ENCODE data around the gene EGFR.
A peak's percentile ranks its signal among the peaks of the same experiment; 100 is the strongest.

Gene EGFR

DNA sequence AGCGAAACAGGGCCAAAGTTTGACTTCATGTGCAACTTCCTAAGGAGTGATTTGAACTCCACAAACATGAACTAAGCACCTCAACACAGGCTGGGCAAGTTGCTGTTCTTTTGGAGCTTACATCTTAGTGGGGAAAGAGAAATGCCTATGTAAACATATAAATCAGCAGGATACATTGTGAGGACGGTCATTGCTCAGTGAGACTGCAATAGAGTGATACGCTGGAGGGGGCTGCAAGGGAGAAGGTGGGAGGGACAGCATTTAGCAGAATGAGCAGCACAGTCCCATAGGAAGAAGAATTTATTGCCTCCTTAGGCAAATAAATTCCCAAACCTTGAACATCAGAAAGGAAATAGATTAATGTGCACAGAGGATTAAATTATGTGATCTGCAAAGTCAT is 90.0 kb downstream of the EGFR start:
- no peak for DNase-seq (ENCODE audit: low read depth)
- TF ChIP-seq, protein P1, sequence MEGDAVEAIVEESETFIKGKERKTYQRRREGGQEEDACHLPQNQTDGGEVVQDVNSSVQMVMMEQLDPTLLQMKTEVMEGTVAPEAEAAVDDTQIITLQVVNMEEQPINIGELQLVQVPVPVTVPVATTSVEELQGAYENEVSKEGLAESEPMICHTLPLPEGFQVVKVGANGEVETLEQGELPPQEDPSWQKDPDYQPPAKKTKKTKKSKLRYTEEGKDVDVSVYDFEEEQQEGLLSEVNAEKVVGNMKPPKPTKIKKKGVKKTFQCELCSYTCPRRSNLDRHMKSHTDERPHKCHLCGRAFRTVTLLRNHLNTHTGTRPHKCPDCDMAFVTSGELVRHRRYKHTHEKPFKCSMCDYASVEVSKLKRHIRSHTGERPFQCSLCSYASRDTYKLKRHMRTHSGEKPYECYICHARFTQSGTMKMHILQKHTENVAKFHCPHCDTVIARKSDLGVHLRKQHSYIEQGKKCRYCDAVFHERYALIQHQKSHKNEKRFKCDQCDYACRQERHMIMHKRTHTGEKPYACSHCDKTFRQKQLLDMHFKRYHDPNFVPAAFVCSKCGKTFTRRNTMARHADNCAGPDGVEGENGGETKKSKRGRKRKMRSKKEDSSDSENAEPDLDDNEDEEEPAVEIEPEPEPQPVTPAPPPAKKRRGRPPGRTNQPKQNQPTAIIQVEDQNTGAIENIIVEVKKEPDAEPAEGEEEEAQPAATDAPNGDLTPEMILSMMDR (conservative IDR thresholded peaks at IDR 0.05; ENCODE audit: control insufficient read depth, insufficient read depth, low read depth, low read length): no peak
- no peak overlapping the region for H3K4me3 ChIP-seq (ENCODE audit: control insufficient read depth, low read depth, low read length)

DNA sequence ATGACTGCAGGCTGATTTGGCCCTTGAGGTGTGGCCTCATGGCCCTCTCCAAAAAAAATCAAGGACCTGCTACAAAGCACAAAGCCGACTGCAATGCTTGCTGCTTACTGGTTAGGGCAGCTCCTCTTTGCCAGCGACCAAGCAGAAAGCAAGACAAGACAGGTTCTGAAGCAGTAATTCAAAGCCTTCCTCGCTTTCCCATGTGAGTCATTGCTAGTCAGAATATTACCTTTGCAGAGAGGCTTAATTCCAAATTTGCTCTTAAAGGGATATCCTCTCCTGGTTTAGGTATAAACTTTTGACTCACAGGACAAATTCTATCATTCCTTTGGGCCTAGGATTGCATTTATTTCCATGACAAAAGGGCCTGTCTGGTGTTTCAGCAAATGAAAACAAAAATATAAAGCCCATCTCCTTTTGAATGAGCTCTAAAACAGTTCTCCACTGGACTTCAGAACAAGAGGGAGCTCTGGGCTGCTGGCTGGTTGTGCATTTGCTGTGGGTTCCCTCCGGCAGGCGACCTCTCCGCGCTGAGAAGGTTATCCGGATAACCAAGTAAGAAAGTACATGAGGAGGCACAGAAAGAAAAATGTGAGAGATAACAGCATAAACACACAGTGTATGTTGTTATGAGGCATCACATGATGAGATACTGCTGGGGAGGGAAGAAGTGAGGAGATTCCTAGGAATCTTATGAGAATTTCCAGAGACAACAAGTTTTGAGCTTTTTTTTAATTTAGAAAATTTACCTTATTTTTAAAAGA is 90.8 kb downstream of the EGFR start:
- H3K4me3 ChIP-seq (ENCODE audit: control insufficient read depth, low read depth, low read length): no peak overlapping the region

DNA sequence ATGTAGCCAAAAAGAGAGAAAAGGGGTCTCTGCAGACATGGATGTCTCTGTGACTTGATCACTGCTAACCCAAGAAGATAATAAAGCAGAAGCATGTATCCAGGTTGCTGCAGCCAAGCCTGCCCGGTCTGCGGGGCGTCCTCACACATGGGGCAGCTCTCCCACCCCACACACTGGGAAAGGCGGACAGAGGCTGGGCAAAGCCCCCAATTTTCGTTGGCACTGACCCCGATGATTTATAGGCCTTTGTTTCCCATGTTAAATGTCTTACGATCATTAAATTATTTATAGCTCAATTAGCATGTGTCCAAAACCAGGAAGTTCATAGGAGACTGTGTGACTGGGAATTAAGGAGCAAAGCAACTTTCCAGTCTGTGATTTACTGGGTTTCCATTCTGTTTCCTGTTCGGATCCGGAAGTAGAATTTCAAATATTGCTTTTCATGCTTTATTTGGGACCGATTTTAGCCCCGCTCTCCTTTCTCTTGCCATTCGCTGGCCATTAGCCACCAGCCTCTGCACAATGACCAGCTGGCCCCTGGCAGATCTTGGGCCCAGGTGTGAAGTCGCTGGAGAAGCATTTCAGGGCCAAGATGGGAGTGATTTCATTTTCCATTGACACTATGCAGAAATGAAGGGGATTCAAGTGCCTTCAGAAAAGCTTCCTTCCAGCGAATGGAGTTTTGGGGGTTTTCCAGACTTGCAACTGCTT is 91.6 kb downstream of the EGFR start:
- TF ChIP-seq, protein P1 (conservative IDR thresholded peaks at IDR 0.05; ENCODE audit: control insufficient read depth, insufficient read depth, low read depth, low read length): no peak
- H3K4me3 ChIP-seq (ENCODE audit: control insufficient read depth, low read depth, low read length): no peak overlapping the region
- no peak for DNase-seq (ENCODE audit: low read depth)

More for the DNA sequence above, 90.8 kb downstream of the EGFR start:
- TF ChIP-seq, protein P1 (conservative IDR thresholded peaks at IDR 0.05; ENCODE audit: control insufficient read depth, insufficient read depth, low read depth, low read length): no peak
- peak; percentile 77 for DNase-seq (ENCODE audit: low read depth)

DNA sequence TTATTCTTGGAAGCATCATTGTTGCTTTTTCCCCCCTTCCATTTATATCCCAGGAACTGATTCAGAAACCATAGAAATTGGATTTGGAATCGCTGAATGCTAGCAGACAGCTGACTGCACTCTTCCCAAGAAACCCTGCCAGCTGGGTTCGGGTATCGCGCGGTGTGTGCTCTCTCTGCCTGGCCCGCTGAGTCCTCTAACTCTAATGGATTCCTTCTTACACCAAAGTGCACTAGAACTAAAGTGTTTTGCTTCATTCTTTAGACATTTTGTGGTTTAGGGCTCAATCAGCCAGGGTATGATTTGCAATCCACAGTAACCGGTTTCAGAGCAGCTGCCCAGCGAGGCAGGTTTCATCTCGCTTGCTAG is 92.2 kb downstream of the EGFR start:
- no peak overlapping the region for H3K4me3 ChIP-seq (ENCODE audit: control insufficient read depth, low read depth, low read length)
- TF ChIP-seq, protein P1 (conservative IDR thresholded peaks at IDR 0.05; ENCODE audit: control insufficient read depth, insufficient read depth, low read depth, low read length): no peak
- DNase-seq (ENCODE audit: low read depth): peak; percentile 70

DNA sequence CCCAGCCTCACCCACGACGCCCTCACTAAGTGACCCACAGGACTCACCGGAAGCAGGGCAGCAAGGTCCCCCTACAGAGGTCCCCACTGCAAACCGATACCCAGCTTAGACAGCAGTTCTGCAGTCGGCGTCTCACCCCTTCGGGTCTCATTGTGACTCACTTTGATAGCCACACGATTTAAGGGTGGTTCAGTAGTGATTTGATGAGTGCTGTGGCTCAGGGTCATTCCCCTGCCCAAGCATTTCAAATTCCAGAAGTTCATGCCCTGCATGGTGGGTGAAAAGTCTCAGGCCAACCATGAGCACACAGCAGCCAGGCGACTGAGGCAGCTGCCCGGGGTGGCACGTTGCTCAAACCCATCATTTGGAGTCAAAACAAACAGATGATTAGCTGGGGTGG is 93.2 kb downstream of the EGFR start:
- no peak for DNase-seq (ENCODE audit: low read depth)
- TF ChIP-seq, protein P1 (conservative IDR thresholded peaks at IDR 0.05; ENCODE audit: control insufficient read depth, insufficient read depth, low read depth, low read length): no peak
- no peak overlapping the region for H3K4me3 ChIP-seq (ENCODE audit: control insufficient read depth, low read depth, low read length)

DNA sequence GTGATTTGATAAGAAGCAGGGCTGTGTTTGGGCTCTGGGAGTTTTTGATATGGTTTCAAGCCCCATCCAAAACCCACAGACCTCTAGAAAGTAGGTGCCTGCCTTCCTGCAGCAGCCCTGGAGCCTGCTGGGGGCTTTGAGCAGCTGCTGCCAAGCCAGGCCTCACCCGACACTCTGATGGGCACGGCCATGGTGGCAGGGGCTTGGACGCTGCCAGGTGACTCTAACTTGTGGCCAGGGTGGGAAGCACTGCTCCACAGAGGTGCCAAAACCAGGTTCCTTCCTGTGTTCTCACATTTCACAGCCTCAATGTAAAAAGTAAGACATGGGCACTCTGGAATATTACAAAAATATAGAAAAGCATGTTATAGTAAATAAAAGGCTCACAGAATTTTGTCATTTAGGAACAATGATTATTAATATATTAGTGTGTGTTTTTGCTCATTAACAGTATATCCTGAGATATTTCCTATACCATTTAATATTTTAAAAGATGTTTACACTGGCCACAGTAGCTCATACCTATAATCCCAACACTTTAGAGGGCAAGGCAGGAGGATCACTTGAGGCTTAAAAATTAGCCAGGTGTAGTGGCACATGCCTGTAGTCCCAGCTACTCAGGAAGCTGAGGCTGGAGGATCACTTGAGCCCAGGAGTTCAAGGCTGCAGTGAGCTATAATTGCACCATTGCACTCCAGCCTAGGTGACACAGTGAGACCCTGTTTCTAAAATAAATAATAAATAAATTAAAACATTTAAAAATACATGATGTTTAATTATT is 95.1 kb downstream of the EGFR start:
- no peak for DNase-seq (ENCODE audit: low read depth)
- no peak overlapping the region for H3K4me3 ChIP-seq (ENCODE audit: control insufficient read depth, low read depth, low read length)
- TF ChIP-seq, protein P1 (conservative IDR thresholded peaks at IDR 0.05; ENCODE audit: control insufficient read depth, insufficient read depth, low read depth, low read length): no peak

Measured in fibroblast of mammary gland (primary cell).